ENCODE measurements around the gene ANKFY1. TPM values are rescaled to one million over a fixed set of nuclear protein-coding genes. Genes with fewer than 3 reads are reported as not detected.
"Not testable (repeated sequence)": the region's sequence is repeated elsewhere in the genome, so short reads cannot be mapped to it uniquely, and the experiment has no call there.

The ANKFY1 gene
- total RNA-seq, 1 donor from 2014 or later: 44.2 TPM

- no peaks in the 10 kb centered on the region for H3K36me3 ChIP-seq
- intact Hi-C loops (cut with DNase I): no loop called here
- TF ChIP-seq, protein P1, sequence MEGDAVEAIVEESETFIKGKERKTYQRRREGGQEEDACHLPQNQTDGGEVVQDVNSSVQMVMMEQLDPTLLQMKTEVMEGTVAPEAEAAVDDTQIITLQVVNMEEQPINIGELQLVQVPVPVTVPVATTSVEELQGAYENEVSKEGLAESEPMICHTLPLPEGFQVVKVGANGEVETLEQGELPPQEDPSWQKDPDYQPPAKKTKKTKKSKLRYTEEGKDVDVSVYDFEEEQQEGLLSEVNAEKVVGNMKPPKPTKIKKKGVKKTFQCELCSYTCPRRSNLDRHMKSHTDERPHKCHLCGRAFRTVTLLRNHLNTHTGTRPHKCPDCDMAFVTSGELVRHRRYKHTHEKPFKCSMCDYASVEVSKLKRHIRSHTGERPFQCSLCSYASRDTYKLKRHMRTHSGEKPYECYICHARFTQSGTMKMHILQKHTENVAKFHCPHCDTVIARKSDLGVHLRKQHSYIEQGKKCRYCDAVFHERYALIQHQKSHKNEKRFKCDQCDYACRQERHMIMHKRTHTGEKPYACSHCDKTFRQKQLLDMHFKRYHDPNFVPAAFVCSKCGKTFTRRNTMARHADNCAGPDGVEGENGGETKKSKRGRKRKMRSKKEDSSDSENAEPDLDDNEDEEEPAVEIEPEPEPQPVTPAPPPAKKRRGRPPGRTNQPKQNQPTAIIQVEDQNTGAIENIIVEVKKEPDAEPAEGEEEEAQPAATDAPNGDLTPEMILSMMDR (IDR thresholded peaks at IDR 0.05): no peak
- no peak for TF ChIP-seq POLR2A (IDR thresholded peaks at IDR 0.05)
- TF ChIP-seq POLR2AphosphoS5 (IDR thresholded peaks at IDR 0.05; ENCODE audit: insufficient read depth in 1 of 2, low read depth in 1 of 2): no peak
- H3K4me3 ChIP-seq: peak overlapping the region; percentile 70 to 100
- H3K27ac ChIP-seq: peak overlapping the region; percentile 99
- H3K4me1 ChIP-seq: peaks cover 41% of the 10 kb centered on the region
- DNase-seq (ENCODE audit: extremely low spot score in 2 of 2): no peak
- no peaks in the 10 kb centered on the region for H3K27me3 ChIP-seq
- H3K9me3 ChIP-seq: no peaks in the 10 kb centered on the region
These were observed 119.4 kb downstream of the ANKFY1 start for GRCh38 chr17:4144422-4144747.

GRCh38 chr17:4143563-4144421, 120.0 kb downstream of the ANKFY1 start:
- intact Hi-C loops (cut with DNase I): no loop called here
- TF ChIP-seq, protein P1 (IDR thresholded peaks at IDR 0.05): peak in 1 of 3 experiments; percentile 12
- TF ChIP-seq POLR2A (IDR thresholded peaks at IDR 0.05): peak in 1 of 2 donors; percentile 85
- peak in 1 of 2 donors; percentile 87 for TF ChIP-seq POLR2AphosphoS5 (IDR thresholded peaks at IDR 0.05; ENCODE audit: insufficient read depth in 1 of 2, low read depth in 1 of 2)
- Histone ChIP-seq H3K4me1 (peaks cover 47% of the 10 kb centered on the region), H3K27me3 (no peaks in the 10 kb centered on the region), H3K4me3 (peak overlapping the region; percentile 70 to 100), H3K9me3 (no peaks in the 10 kb centered on the region), H3K27ac (peak overlapping the region; percentile 99), H3K36me3 (no peaks in the 10 kb centered on the region)
- DNase-seq (ENCODE audit: extremely low spot score in 2 of 2): peak in 1 of 2 donors; percentile 95

GRCh38 chr17:4142107-4142900, 121.5 kb downstream of the ANKFY1 start:
- Histone ChIP-seq H3K36me3 (peaks cover 0 to 4% of the 10 kb centered on the region in 2 donors), H3K27ac (peak overlapping the region; percentile 99), H3K4me1 (peaks cover 62% of the 10 kb centered on the region), H3K9me3 (no peaks in the 10 kb centered on the region), H3K27me3 (no peaks in the 10 kb centered on the region), H3K4me3 (peak overlapping the region; percentile 70 to 100)
- intact Hi-C loops (cut with DNase I): no loop called here
- no peak for DNase-seq (ENCODE audit: extremely low spot score in 2 of 2)
- TF ChIP-seq POLR2AphosphoS5 (IDR thresholded peaks at IDR 0.05; ENCODE audit: insufficient read depth in 1 of 2, low read depth in 1 of 2) (no peak), POLR2A (IDR thresholded peaks at IDR 0.05) (no peak)
- TF ChIP-seq, protein P1 (IDR thresholded peaks at IDR 0.05): no peak

- Histone ChIP-seq H3K4me1 (peaks cover 79% of the 10 kb centered on the region), H3K27ac (no peak overlapping the region), H3K4me3 (no peak overlapping the region), H3K36me3 (peaks cover 0 to 4% of the 10 kb centered on the region in 2 donors), H3K9me3 (no peaks in the 10 kb centered on the region), H3K27me3 (no peaks in the 10 kb centered on the region)
- no peak for DNase-seq (ENCODE audit: extremely low spot score in 2 of 2)
- intact Hi-C loops (cut with DNase I): no loop called here
- TF ChIP-seq, protein P1 (IDR thresholded peaks at IDR 0.05): no peak
- TF ChIP-seq POLR2AphosphoS5 (IDR thresholded peaks at IDR 0.05; ENCODE audit: insufficient read depth in 1 of 2, low read depth in 1 of 2) (no peak), POLR2A (IDR thresholded peaks at IDR 0.05) (no peak)
These were observed 123.7 kb downstream of the ANKFY1 start for GRCh38 chr17:4140125-4140524.

DNA sequence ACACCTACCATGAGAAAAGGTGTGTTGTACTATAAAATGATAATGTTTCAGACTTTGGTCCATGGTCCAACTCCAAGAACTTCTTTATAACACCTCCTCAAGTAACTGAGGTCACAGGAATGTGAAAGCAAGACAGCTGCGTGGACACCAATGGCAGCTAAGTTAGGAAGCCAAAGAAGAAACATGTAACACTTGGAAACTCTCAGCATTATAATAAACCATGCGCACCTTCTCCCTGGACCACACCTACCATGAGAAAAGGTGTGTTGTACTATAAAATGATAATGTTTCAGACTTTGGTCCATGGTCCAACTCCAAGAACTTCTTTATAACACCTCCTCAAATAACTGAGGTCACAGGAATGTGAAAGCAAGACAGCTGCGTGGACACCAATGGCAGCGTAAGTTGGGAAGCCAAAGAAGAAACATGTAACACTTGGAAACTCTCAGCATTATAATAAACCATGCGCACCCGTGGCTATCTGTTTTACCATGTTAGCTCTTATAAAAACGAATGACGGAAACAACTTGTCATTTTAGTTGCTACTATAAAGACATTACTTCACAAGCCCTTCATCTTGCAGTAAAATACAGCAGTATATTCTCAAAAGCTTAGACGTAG, 124.8 kb downstream of the ANKFY1 start:
- DNase-seq (ENCODE audit: extremely low spot score in 2 of 2); intact Hi-C loops (cut with DNase I); H3K27ac ChIP-seq; H3K36me3 ChIP-seq; H3K9me3 ChIP-seq; H3K27me3 ChIP-seq; H3K4me3 ChIP-seq: not testable (repeated sequence)
- peaks cover 75% of the 10 kb centered on the region for H3K4me1 ChIP-seq

All from vagina (tissue), 2 donors.